ENCODE results near the gene PRM3. TPM values are rescaled to one million over a fixed set of nuclear protein-coding genes. Genes with fewer than 3 reads are reported as not detected.

Gene PRM3
- total and polyA plus RNA-seq, 2 of the 8 experiments (the other 6 are each of a cell fraction or from before 2014, with no cell fraction given): not detected

GRCh38 chr16:11232852-11233726, 40.3 kb downstream of the PRM3 start:
- Histone ChIP-seq H3K36me3 (ENCODE audit: control insufficient read depth in 2 of 4, insufficient read depth in 4 of 4, low read length in 3 of 4) (no peaks in the 10 kb centered on the region), H3K56ac (replicated peaks; ENCODE audit: insufficient read length, low read depth, low read length) (no peak overlapping the region), H3K23ac (ENCODE audit: insufficient read length) (no peak overlapping the region), H2BK12ac (ENCODE audit: low read depth, low read length) (peak overlapping the region; percentile 39; the same call in 1 of the 2 replicates), H2BK15ac (ENCODE audit: low read length) (peak overlapping the region; percentile 92; the same call in 1 of the 2 replicates), H3K14ac (ENCODE audit: insufficient read length) (no peak overlapping the region), H3K4me3 (ENCODE audit: extremely low read depth in 1 of 4, insufficient read depth in 2 of 4, low read depth in 3 of 4, low read length in 4 of 4) (peak overlapping the region in 1 of 4 experiments; percentile 27; a peak in 1 of 8 replicates), H3K4me1 (replicated peaks in 1 of 4; ENCODE audit: control insufficient read depth in 3 of 4, insufficient read depth in 4 of 4, low read length in 3 of 4) (peaks cover 0 to 4% (median 1%) of the 10 kb centered on the region in 4 experiments; a peak in 3 of 7 replicates), H2BK20ac (ENCODE audit: low read length) (0 out of 2 replicates have a peak overlapping the region, but pooled peaks have one; percentile 72), H3K27ac (ENCODE audit: low read depth, low read length) (no peak overlapping the region), H3K4me2 (ENCODE audit: insufficient read depth in 1 of 2, low read depth in 2 of 2, low read length in 2 of 2) (peak overlapping the region; percentile 1 to 48; a peak in 3 of 4 replicates), H3K9ac (replicated peaks in 1 of 4; ENCODE audit: extremely low read depth in 1 of 4, low read depth in 3 of 4, low read length in 3 of 4) (no peak overlapping the region; a peak in 1 of 7 replicates), H2AK5ac (ENCODE audit: low read depth, low read length) (no peak overlapping the region), H3K23me2 (ENCODE audit: low read depth, low read length) (no peaks in the 10 kb centered on the region), H3K4ac (replicated peaks; ENCODE audit: insufficient read length, low read depth, low read length) (no peak overlapping the region), H4K20me1 (replicated peaks in 1 of 2; ENCODE audit: control insufficient read depth in 1 of 2, insufficient read depth in 2 of 2, low read length in 2 of 2) (no peaks in the 10 kb centered on the region), H2AFZ (ENCODE audit: low read length) (peak overlapping the region; percentile 46; the same call in 1 of the 2 replicates), H2BK5ac (ENCODE audit: low read depth, low read length) (peak overlapping the region; percentile 60; the same call in 1 of the 2 replicates), H3K79me1 (ENCODE audit: low read depth, low read length) (no peaks in the 10 kb centered on the region), H4K91ac (replicated peaks; ENCODE audit: insufficient read length, low read length) (no peak overlapping the region), H4K8ac (ENCODE audit: extremely low read depth, insufficient read depth, low read length) (no peak overlapping the region), H3K18ac (ENCODE audit: extremely low read depth, low read length) (peak overlapping the region; percentile 71; the same call in 1 of the 2 replicates), H2BK120ac (replicated peaks; ENCODE audit: low read depth, low read length) (no peak overlapping the region), H4K5ac (ENCODE audit: insufficient read length, low read depth, low read length) (no peak overlapping the region), H3K79me2 (ENCODE audit: control insufficient read depth in 1 of 2, insufficient read depth in 2 of 2, low read length in 2 of 2) (no peaks in the 10 kb centered on the region), H3K27me3 (replicated peaks in 1 of 4; ENCODE audit: control insufficient read depth in 3 of 4, extremely low read depth in 1 of 4, insufficient read depth in 3 of 4, low read length in 3 of 4) (no peaks in the 10 kb centered on the region), H3K9me3 (ENCODE audit: insufficient read depth in 2 of 2, low read depth in 1 of 2, low read length in 1 of 2) (no peaks in the 10 kb centered on the region)
- ChIA-PET CTCF (ENCODE audit: partially characterized antibody) (interaction anchor here (1.1 to 1.4 kb wide), 4 partner anchors 9 to 150 kb away, joined by 3 to 4 read pairs (median 4); no protein-coding TSS in a partner anchor), POLR2A (ENCODE audit: partially characterized antibody) (interaction anchor here (1.1 kb wide), 1 partner anchor 127 kb away, joined by 3 read pairs; no protein-coding TSS in a partner anchor)
- 55% methylated on average over 29 of the region's 35 CpGs; no CpG with 5 or more reads in 1 of the 2 experiments for WGBS, 2 experiments (ENCODE audit: extremely low coverage in 1 of 2, insufficient coverage in 1 of 2, insufficient read length in 1 of 2, insufficient replicate concordance in 2 of 2, low coverage in 1 of 2, low lambda C conversion rate in 2 of 2, missing lambda C conversion rate in 1 of 2)
- FAIRE-seq (no peak), DNase-seq (ENCODE audit: low read depth in 1 of 2, low spot score in 2 of 2) (peak in 1 of 2 experiments; percentile 69)
- TF ChIP-seq, protein P1, sequence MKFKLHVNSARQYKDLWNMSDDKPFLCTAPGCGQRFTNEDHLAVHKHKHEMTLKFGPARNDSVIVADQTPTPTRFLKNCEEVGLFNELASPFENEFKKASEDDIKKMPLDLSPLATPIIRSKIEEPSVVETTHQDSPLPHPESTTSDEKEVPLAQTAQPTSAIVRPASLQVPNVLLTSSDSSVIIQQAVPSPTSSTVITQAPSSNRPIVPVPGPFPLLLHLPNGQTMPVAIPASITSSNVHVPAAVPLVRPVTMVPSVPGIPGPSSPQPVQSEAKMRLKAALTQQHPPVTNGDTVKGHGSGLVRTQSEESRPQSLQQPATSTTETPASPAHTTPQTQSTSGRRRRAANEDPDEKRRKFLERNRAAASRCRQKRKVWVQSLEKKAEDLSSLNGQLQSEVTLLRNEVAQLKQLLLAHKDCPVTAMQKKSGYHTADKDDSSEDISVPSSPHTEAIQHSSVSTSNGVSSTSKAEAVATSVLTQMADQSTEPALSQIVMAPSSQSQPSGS (IDR thresholded peaks at IDR 0.05; ENCODE audit: low read length): no peak
- TF ChIP-seq SP1 (IDR thresholded peaks at IDR 0.05; ENCODE audit: low read depth, low read length) (no peak), TBP (IDR thresholded peaks at IDR 0.05; ENCODE audit: low read depth, low read length) (peak; percentile 30; the same call in 1 of the 2 replicates), USF2 (IDR thresholded peaks at IDR 0.05; ENCODE audit: low read length) (0 out of 2 replicates have a peak, but pooled peaks have one; percentile 2), BCL11A (IDR thresholded peaks at IDR 0.05; ENCODE audit: low read depth in 2 of 2, low read length in 2 of 2) (no peak), JUN (IDR thresholded peaks at IDR 0.05; ENCODE audit: low read depth, low read length) (no peak)
- TF ChIP-seq, protein P2, sequence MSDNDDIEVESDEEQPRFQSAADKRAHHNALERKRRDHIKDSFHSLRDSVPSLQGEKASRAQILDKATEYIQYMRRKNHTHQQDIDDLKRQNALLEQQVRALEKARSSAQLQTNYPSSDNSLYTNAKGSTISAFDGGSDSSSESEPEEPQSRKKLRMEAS (IDR thresholded peaks at IDR 0.05): no peak
